ENCODE data around the gene GAA.

GAA gene

DNA sequence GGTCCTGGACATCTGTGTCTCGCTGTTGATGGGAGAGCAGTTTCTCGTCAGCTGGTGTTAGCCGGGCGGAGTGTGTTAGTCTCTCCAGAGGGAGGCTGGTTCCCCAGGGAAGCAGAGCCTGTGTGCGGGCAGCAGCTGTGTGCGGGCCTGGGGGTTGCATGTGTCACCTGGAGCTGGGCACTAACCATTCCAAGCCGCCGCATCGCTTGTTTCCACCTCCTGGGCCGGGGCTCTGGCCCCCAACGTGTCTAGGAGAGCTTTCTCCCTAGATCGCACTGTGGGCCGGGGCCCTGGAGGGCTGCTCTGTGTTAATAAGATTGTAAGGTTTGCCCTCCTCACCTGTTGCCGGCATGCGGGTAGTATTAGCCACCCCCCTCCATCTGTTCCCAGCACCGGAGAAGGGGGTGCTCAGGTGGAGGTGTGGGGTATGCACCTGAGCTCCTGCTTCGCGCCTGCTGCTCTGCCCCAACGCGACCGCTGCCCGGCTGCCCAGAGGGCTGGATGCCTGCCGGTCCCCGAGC is 17.9 kb downstream of the GAA start:
- DNase-seq = no peak

DNA sequence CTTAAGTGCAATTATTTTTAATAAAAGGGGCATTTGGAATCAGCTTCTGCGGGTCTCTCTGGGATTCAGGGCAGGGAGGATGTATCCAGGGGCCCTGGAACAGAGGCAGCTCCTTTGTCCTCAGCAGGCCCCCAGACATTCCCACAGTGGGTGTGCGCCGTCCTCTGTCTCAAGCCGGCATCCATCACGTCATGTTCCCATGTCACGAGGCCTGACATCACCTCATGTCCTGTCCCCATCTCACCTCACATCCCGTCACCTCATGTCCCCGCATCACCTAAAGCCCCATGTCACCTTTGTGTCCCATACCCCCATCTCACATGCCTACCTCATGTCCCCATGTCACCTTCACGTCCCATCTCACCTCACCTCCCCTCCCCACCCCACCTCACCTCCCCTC is 18.5 kb downstream of the GAA start:
- DNase-seq = no peak

DNA sequence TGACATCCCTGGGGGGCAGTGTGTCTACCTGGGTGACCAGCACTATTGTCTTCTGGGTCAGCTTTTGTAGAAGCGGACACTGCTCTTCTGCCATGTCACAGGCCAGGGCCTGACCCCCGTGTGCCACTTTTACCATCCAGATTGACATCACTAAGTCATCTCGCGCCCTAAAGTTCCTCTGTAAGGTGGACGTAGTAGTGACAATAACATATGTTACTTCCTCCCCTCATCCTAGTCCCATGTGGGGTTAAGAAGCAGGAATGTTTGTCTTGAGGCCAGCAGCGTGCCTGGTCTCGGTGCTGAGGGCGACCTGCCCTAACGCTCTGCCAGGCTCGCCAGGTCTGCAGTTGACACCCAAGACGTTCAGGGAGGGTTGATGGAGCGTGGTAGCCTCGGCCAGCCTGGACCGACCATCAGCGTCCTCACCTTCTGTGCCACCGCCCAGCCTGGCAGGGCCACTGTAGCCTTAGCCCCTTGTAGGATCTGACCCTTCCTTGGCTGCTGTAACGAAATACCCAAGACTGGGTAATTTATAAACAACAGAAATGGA is 20.7 kb downstream of the GAA start:
- no peak for DNase-seq

DNA sequence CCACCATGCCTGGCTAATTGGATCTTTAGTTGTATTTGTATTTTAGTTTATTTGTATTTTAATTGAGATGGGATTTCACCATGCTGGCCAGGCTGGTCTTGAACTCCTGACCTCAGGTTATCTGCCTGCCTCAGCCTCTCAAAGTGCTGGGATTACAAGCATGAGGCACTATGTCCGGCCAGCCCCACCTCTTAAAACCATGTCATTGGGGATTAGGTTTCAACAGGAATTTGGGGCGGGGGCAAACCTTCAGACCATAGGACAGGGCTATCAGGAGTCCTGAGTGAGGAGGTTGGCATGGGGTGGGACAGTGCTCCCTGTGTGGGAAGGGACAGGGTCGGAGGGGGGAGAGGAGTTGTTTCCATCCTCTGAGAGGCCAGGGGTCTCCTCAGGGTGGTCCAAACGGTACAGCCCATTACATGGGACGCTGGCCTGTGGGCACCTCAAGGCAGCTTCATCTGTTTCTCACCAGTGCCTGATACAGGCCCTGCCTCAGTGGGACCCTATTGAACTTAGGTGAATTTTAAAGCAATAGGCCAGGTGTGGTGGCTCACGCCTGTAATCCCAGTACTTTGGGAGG is 21.6 kb downstream of the GAA start:
- no peak for DNase-seq

DNA sequence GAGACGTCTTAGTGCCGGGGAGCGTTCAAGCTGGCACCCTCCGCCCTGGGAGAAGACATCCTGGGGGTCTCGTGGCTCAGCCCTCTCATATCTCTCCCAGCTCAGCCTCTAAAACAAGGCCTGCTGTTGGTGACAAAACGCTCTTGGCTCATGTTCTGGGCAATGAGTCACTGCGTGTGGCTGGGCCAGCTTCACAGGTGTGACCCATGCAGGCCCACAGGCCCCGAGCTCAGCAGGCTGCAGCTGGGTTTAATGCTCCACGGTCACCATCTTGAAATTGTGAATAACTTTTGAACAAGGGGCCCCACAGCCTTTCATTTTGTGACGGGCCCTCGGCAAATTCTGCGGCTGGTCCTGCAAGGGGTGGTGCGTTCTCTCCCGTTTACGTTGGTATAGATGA is 22.4 kb downstream of the GAA start:
- DNase-seq = no peak

DNA sequence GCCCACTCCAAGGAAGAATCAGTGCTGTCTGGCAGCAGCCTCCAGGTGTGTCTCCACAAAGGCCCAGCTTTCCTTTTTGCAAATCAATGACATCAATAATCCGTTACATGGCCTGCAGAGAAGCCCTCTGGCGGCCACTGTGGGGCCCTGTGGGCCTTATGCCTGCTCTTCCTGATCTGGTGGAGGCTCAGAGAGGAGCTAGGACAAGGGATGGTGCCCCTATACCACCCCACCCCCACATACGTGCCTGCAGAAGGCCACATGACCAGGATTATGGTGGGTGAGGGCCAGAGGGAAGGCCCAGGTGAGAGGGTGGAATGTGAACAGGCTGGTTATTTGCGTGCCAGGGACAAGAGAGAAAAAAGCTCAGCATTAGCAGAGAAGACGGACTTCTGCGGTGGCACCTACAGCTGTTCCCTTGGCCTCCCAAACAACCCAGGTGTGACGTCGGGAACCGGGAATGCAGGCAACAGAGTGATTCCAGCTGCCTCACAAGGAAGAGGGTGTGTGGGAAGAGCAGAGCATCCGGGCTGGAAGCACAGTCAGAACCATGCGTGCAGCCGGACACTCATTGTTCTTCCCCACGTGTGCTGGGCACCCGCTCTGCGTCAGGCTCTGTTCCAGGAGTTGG is 23.1 kb downstream of the GAA start:
- no peak for DNase-seq

DNA sequence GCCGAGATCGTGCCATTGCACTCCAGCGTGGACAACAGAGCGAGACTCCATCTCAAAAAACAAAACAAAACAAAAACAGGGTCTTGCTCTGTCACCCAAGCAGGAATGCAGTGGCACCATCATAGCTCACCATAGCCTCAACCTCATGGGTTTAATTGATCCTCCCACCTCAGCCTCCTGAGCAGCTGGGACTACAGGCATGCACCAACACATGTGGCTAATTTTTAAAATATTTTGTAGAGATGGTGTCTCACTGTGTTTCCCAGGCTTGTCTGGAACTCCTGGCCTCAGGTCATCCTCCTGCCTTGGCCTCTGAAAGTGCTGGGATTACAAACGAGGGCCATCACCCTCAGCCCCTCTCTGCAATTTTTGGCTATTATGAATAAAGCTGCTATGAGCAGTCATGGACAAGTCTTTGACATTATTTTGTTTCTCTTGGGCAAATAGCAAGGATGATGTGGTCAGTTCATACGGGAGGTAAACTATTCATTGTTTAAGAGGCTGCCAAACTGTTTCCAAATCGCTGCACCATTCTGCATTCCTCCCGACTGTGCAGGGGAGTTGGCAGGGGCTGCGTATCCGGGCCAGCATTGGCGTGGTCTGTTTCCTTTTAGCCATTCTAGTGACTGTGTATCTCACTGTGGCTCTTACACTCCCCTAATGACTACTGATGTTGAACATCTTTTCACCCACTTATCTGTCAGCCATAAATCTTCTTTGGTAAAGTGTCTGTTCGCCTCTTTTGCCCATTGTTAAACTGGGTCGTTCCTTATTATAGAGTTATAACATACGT is 24.5 kb downstream of the GAA start:
- no peak for DNase-seq

DNA sequence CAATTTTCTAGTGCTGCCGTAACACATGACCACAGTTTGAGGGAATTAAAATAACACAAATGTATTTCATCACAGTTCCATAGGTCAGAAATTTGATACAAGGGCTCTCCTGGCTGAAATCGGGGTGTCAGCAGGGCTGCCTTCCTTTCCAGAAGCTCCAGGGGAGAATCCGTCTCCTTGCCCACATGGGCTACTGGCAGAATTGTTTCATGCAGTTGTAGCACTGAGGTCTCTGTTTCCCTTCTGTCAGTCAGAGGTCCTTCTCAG is 25.0 kb downstream of the GAA start:
- DNase-seq = no peak

DNA sequence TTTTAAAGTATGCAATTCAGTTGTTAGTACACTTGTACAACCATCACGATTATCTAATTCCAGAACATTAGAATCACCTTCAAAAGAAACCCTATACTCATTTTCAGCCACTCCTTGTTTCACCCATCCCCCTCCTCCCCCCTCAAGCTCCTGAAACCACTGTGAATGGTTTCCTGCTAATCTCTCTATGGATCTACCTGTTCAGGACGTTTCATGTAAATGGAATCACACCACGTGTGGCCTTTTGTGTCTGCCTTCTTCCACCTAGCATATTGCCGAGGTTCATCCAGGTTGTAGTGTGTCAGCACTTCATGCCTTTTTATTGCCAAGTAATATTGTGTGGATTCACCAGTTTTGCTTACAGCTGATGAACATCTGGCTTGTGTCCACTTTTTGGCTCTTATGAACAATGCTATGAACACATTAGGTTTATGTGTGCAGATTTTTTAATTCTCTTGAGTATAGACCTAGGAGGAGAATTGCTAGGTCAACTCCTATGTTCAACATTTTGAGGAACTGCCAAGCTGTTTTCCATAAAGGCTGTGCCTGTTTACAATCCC is 27.7 kb downstream of the GAA start:
- DNase-seq = no peak

DNA sequence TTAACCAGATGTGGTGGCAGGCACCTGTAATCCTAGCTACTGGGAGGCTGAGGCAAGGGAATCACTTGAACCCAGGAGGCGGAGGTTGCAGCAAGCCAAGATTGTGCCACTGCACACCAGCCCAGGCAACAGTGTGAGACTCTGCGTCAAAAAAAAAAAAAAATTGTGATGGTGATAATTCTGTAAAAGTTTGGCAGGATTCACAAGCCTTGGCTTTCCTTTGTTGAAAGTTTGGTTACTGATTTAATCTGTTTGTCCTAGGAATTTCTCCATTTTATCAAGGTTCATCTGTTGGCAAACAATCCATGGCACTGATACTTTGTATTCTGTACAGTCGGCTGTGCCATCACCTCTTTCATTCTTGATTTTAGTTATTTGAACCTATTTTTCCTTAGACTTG is 29.6 kb downstream of the GAA start:
- DNase-seq = no peak

DNA sequence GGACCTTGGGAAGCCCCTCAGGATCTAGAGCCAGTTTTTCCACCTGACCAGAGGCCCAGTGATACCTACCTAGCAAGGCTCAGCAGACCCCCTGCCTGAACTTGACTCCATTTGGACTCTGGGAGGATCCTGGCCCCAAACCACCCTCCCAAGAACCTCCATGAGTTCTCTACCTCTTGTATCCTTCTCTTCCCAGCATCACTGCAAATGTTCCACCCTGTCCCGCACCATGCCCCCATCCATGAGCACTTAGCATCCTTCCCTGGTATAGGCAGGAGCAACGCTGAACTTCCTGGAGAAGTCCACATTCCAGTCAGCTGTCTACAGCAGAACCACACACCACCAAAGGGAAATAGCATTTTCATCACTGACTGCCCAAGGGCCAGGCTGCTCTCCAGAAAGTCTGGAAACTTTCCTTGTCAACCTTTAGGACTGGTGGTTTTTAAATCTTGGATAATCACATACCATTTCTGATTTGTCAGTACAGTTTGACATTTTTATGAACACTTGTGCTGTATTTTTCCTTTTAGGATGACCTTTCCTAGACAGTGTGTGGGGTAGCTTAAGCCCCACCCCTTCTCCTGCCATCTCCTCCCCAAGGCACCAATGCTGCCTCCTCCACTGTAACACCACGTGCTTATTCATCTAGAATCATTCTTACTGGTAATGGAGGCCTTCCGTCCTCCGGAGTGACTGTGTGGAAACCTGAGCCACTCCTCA is 31.7 kb downstream of the GAA start:
- no peak for DNase-seq

DNA sequence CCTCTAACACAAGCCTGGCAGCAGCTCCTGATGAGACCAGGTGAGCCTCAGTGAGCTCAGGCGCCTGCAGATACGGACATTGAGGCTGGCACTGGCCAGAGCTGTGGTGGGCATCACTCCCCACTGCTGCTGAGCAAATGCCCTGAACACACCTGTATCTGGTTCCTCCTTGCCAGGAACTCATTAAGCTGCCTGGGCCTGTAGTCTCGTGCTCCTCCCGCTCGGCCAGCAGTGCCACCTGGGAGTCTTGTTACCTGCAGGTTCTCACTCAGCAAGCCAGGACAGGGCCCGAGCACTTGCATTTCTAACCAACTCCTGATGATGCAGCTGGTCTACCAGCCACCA is 32.2 kb downstream of the GAA start:
- DNase-seq = no peak

DNA sequence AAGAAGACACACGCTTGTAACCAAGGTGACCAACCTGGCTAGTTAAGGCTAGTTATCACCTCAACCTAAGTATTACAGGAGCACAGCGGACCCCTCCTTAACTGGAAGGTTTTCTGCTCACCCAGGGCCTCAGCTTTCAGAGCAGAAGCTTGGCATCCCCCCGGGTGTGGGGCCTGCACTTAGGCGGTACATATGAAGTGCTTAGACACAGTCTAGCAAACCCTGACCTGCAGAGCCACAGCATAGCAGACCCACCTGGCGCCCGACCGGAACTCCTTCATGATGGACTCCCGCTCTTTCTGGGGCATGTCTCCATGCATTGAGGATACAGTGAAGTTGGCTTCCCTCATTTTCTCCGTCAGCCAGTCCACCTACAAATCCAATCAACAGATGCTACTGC is 35.8 kb downstream of the GAA start:
- DNase-seq = no peak

DNA sequence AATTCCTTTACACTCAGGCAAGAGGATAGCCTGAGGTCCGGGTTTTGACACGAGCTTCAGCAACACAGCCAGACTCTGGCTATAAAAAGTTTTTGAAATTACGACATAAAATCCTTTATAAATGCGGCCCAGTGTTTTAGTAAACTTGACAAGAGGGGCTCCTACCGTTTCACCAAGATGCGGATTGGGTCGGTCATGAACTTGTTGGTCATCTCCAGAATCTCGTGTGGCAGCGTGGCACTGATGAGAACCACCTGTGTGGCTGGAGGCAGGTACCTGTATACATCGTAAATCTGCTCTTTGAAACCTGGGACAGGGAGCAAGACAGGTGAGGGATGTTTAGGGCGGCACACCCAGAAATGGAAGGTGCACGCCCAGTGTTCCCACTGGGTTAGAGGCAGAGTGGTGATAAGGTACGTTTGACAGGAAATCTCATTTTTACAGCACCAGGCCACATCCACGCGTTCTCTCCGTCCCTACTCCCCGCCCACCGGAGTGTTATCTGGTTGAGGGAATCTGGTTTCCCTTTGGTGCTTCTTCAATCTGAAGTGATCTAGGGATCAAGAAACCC is 37.6 kb downstream of the GAA start:
- DNase-seq = no peak

DNA sequence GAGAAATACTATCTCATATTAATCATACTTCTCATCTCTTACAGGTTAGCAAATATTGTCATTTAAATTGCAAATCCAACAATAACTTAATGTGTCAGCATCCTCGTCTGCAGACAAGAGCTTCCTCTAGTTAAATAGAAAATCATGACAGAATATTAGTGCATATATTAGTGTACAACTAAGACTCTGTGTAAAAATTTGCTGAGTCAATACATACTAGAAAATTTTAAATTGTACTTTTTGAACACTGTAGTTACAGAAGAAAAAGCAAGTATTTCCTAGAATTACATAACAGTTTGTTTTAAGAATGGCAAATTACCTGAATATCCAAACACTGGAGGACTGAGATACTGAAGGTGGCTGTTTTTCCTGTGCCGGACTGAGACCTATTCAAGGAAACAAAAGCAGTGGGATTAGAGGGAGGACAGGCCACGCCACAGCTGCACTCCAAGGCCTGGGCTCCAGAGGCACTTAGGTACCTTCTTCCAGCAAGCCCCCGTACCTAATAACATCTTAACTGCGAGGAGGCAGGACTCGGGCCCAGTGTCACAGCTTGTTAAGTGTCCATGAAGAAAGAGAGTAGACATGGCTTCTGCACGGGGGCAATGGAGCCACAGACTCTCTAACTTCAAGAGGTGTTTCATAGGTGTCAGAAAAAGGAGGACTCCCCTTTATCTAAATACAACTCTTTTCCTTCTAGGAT is 40.2 kb downstream of the GAA start:
- no peak for DNase-seq

DNA sequence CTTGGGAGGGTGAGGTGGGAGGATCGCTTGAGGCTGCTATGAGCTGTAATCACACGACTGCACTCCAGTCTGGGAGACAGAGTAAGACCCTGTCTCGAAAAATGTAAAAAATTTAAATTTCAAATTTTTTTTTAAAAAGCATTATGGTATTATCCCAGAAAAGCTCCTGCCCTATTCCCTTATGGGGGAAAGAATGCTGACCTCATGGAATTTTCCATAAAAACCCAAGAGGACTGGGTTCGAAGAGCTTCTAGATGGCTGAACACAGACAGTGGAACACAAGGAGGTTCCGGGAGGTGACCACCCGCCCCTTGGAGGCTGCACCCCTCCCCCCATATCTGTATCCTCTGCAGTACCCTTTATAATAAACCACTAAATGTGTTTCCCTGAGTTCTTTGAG is 41.5 kb downstream of the GAA start:
- DNase-seq = no peak

DNA sequence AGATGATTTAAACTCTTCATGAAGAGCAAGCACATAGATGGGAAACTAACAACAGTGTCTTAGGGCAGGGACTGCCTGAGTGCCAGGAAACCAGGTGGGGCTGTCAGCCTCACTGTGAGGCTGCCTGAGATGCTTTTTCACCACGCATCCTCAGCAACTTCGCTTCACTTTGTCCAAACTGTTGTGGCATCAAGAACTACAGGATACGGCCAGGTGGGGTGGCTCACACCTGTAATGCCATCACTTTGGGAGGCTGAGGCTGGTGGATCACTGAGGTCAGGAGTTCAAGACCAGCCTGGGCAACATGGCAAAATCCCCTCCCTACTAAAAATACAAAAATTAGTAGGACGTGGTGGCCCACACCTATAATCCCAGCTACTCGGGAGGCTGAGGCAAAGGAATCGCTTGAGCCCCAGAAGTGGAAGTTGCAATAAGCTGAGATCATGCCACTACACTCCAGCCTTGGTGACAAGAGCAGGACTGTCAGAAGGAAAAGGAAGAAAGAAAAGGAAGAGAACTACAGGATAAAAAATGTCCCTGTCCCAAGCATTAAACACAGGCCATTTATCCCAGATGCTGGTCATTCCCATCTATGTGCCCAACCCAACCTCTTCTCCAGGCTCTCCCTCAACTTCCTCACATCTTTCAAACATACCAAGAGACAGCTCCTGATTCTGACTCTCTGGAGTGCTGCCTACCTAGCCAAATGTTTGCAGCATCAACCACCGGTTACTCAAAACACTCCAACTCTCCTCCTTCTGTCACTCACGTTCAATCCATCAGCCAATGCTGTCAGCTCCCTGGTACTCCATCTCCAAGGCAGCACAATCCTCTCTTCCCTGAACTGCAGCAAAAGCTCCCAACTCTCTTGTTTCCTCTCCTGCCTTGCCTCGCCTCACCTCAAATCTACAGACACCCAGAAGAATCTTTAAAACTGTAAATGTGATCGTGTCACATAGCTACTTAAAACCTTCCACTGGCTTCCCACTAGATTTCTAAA is 44.0 kb downstream of the GAA start:
- DNase-seq = no peak

DNA sequence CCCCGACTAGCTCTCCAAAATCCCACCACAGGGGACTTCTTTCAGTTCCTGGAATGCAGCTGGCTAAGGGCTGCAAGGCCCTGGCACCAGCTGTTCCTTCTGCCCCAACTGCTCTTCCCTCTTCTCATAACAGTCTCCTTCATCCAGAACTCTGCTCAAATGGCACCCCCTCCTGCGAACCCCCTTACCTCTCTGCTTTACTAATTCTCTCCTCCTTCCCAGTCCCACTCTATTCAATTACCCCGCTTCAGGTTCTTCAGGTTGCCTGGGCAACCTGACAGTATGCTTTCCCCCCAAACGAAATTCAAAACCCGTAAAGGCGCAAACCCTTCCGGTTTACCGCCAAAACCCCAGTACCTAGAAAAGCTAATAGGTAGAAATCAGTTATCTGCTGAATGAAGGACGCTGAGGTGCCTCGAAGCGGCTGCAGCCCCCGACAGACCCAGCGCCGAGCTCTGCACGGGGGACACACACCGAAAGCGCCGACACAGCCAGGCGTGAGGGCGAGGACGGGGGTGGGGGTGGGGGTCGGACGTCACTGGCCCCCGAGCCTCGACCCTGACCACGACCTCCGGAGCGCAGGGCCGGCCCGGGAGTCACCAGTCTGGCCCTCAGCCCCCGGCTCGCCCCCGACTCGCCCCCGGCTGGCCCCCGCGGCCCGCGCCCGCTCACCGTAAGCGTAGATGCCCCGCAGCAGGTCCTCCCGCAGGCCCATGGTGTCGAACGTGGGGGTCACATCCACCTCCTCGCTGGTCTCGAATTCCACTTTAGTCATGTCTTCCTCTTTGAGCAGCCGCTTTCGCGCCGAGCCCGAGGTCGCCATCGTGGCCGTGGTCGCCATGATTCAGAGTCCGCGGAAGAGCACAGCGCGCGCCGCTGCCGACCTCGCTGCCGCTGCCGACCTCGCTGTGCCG is 45.0 kb downstream of the GAA start:
- DNase-seq = peak; percentile 47

DNA sequence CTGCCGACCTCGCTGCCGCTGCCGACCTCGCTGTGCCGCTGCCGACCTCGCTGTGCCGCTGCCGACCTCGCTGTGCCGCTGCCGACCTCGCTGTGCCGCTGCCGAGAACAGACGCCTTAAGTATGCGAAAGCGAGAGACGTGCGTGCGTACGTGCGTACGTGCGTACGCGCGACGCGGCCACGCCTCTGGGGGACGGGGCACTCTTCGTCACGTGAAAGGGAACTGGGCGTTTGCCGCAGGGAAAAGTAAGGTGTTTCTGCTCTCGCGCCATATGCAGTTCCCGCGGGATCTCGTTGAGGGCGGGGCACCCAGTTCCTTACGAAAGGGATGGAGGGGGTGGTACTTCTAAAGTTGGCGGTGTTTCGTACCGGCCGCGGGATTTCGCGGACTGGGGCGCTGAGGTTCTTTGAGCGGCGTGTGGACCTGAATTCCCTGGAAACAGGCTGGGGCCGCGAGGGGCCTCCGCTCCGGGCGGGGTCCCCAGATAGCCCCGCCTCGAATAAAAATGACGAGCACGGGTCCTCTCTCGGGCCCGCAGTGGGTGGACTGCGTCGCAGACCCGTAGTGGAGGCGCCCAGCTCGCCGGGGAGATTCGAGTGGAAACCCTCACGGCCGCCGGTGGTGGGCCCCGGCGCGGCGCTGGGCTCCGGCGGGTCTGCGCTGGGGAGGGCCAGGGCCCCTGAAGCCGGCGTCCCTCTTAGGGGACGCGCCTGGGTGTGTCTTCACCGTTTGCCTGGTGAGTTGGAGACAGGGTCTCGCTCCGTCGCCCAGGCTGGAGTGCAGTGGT is 45.8 kb downstream of the GAA start, which contains the start of gene EIF4A3:
Gene EIF4A3 (minus strand): TSS at position 94 of the 788 bp plus-strand sequence. CDS start 167 bp downstream, outside the sequence.
- peak; percentile 99 for DNase-seq
